Fibroblast of upper back skin (primary cell): ENCODE data around the gene ZBTB20.

ENCODE experiments used
- DNase-seq: peaks from one replicate; pipeline ENCODE4 v3.0.0-alpha.2; 2013

The ZBTB20 gene

GRCh38 chr3:114609973-114610630, 537.0 kb downstream of the ZBTB20 start:
- no peak for DNase-seq

GRCh38 chr3:114608293-114608692, 538.8 kb downstream of the ZBTB20 start:
- DNase-seq: peak; percentile 92

DNA sequence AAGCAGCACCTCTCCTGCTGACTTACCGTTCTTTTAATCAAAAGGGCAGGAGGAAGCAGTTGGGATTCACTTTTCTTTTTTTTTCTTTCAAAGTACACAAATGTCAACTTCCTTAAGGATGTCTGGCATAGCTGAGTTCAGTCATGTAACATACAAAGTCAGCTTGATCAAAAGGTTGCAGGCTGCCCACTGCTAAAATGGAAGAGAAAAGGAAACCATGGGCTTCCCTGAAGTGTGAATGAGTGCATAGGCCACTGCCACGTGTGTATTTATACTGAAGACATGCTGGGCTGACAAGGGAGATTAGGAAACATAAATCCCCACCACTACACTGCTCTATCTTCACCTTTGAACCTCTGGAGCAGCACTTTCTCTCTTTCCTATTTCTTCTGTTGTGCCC, 540.8 kb downstream of the ZBTB20 start:
- no peak for DNase-seq

DNA sequence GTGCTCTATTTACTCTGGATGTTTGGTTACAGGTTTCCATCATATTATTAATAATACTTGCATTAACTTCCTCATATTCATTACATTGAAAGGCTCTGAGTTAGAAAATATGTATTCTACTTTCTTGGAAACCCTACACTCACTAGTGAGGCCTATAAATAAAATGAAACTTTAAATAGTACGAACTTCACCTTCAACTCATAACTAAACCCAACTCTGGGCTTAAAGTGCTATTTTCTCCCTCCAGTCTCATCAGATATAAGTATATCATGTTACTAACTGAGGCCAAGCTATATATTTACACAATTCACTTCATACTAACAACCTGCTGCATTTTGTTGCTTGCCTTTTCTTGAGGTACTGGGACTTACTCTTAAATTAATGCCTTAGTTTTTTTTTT, 546.5 kb downstream of the ZBTB20 start:
- no peak for DNase-seq

GRCh38 chr3:114597871-114598270, 549.2 kb downstream of the ZBTB20 start:
- DNase-seq: no peak

DNA sequence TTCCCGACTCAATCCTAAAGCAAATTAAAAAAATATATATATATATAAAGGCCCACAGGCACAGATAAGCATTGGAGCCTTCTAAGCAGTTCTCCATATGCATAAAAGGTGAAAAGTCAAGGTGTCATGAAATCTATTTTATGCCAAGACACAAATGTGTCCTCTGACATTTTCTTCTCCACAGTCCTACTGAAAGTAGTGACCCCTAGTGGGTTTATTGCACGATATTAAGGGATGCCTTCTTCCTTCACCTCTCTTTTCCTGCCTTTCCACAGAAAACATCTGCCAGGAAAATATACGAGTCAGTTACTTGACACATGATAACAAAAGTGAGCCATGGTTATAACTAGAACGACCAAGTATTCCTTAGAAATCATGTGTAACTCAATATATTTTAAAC, 550.1 kb downstream of the ZBTB20 start:
- DNase-seq: no peak

DNA sequence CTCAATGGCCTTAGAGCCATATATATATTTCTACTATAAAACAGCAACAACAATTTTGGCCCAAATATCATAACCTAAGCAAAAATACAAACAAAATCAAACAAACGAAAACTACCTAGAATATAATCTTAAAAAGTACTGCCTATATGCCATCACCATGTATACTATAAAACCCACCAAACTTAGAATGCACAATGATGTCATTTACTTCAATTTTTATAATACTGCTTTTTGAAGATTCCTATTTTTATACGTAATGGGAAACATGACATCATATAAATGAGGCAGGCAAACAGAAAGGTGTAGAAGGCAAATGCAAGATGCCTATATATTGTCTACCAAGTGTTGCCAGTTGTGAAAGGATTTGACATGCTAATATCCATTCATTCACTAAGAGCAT, 550.9 kb downstream of the ZBTB20 start:
- no peak for DNase-seq

DNA sequence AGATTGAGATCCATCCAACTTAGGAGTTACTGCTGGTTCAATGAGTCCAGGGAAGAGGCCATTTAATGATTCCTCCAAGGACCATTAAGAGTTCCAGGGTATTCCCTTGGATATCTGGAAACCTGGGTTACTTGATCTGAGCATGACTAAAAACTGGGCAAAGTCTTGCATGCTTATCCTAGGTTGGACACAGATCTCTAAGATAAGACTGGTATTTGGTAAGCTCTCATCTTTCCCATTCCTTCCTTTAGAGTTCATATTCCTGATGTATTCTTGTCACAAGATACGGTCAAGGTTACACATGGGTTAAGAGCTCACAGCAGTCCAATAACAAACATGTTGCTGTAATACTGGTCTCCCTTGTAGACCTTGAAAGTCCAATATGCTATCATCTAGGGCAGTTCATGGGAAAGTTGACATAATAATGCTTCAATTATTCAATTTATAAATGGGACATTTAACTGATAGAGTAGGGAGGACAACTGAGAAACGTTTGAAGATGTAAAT, 551.5 kb downstream of the ZBTB20 start:
- no peak for DNase-seq

- DNase-seq: no peak
Observed at GRCh38 chr3:114590309-114591047, 556.6 kb downstream of the ZBTB20 start.

GRCh38 chr3:114587986-114588385, 559.1 kb downstream of the ZBTB20 start:
- no peak for DNase-seq

GRCh38 chr3:114586119-114586518, 561.0 kb downstream of the ZBTB20 start:
- no peak for DNase-seq

- no peak for DNase-seq
Observed at GRCh38 chr3:114585687-114586086, 561.4 kb downstream of the ZBTB20 start.

DNA sequence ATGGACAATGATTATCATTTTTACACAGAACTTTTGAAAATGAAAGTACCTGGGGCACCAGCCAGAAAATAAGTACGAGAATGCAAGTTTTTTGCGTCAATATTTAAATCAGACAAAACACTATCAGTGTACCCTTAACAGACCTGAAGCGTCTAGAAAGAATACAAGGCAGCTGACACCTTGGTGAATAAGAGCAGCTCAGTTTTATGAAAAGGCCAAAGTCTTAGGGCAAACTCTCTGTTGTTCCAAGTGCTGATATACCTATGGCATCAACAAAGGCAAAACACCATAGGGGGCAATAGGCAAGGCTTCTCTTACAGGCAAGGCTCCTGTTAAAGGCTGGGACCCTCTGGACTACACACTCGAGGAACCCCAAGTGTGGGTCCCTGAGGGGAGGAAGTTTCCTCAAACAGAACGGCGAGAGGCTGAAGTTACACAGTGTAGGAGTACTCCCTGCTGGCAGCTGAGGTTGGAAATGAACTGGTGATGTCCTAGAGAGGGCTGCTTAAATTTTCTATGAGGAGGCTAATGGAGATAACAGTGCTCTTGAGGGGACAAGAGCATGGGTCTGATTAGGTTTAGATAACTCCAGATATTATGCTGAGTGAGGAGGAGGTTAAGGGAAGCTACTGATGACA, 562.2 kb downstream of the ZBTB20 start:
- no peak for DNase-seq

- DNase-seq: no peak
Observed at GRCh38 chr3:114582929-114583328, 564.2 kb downstream of the ZBTB20 start.

DNA sequence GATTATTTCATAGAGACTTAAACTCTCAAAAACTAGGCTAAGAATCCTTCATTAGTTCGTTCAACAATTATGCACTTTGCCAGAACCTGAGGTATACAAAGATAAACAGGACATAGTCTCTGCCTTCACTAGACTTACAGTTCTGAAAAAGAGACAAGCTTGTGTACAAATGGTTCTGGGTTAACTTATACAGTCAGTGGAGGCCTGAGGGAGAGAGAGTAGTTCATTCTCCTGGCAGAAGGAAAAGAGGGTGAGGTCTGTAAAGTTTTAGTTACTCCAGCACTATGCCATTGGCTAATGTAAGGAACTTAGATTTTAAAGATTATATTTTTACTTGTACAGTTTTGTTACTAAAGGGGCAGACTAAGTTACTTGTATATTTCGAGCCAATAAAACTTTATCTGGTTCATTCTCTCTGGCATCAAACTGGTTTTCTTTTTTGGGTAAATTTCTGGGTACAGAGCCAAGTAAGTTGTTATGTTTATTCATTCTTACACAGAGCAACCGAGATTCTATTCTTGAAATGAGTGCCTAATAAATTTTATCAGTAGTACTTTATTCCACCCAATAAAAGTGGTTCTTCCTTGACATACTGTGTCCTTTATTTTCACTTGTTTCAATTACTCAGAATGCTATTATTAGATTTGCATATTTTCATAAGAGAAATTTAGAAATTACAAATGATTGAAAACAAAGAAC, 574.6 kb downstream of the ZBTB20 start:
- DNase-seq: no peak

DNA sequence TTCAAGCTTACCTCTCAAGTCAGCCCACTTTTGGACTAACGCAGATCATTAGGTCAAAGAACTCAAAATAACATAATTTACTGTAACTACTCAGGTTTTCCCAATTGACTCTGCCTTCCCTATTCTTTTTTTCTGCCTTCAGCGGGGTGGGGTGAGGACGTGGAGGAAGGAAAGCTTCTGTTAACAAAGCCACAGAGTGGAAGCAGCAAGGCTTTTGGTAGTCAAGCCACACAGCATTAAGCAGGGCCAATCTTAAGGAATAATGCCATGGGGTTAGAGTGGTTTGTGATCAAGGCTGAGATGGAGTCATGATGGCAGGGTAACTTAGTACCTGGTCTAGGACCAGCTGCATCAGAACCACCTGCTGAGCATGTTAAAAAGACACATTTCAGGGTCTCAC, 575.7 kb downstream of the ZBTB20 start:
- no peak for DNase-seq

- DNase-seq: peak; percentile 47
Observed at GRCh38 chr3:114569186-114569585, 577.9 kb downstream of the ZBTB20 start.

- DNase-seq: no peak
Observed at GRCh38 chr3:114567771-114568170, 579.3 kb downstream of the ZBTB20 start.

GRCh38 chr3:114566767-114567166, 580.3 kb downstream of the ZBTB20 start:
- no peak for DNase-seq

DNA sequence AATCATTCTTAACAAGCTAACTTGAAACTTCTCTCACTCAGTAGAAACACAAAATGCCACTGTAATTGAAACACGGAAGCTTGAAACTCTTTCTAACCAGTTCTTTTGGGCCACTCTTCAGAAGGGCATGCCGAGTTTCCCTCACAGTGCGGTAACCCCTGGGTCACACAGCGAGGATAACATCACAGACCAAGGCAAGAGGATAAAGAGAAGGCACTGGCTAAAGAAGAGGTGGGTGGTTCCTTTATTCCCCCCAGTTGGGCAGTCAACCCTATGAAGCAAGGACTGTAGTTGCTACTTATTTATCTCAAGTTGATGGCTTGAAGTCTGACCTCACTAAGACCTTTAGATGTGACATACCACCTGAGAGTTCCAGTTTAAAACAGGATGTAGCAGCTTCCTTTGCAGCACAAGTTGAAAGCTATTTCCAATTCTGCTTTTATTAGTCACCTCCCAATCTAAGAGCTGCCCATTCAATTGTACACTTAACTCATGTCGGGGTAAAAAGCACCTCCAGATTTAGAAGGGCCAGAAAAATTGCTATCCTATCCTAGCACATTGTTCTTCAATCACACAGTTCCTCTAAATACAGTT, 580.8 kb downstream of the ZBTB20 start:
- no peak for DNase-seq

- no peak for DNase-seq
Observed at GRCh38 chr3:114565216-114565615, 581.9 kb downstream of the ZBTB20 start.

DNA sequence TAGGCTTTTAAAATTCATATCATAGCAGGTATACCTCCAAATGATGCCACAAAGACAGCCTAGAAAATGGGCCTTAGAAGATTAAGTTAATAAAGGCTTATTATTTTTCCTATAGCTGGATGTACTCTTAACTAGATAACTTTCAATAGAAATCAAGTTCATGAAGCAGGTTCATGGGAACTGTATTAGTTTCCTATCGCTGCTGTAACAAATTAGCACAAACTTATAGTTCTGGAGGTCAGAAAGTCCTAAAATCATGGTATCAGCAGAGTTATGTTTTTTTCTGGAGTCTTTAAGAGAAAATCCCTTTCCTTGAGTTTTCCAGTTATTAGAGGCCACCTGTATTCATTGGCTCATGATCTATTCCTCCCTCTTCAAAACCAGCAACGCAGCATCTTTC, 583.4 kb downstream of the ZBTB20 start:
- no peak for DNase-seq

GRCh38 chr3:114562557-114562956, 584.5 kb downstream of the ZBTB20 start:
- no peak for DNase-seq
